PFSK-1 (cell line): ENCODE data around the gene ADGRL3.

Experiments used
- FOXP2 ChIP-seq: optimal IDR thresholded peaks from 2 replicates; pipeline ENCODE3; 2011; ENCODE audit warnings: borderline replicate concordance, control low read depth, inconsistent platforms; ENCODE audit not compliant: insufficient read depth; ENCODE audit errors: extremely low read length, extremely low read depth
- POLR2AphosphoS5 ChIP-seq: IDR thresholded peaks from 2 replicates; pipeline ENCODE4 v1.6.1; 2012; ENCODE audit warnings: low read depth, mild to moderate bottlenecking, control low read depth, low read length, moderate library complexity
- REST ChIP-seq, 2 experiments: IDR thresholded peaks; 2 replicates each; pipeline versions ENCODE4 v1.6.1 to v1.8.0; 2011 to 2012; ENCODE audit warnings: low read depth in 2 of 2, low read length in 2 of 2, control low read depth in 1 of 2, inconsistent platforms in 1 of 2, mild to moderate bottlenecking in 1 of 2, moderate library complexity in 1 of 2; ENCODE audit not compliant: insufficient read depth in 1 of 2
- SIN3A ChIP-seq: IDR thresholded peaks from 2 replicates; pipeline ENCODE4 v1.6.1; 2012; ENCODE audit warnings: mild to moderate bottlenecking, low read length, moderate library complexity, borderline replicate concordance; ENCODE audit not compliant: insufficient read depth
- TAF1 ChIP-seq: IDR thresholded peaks from 2 replicates; pipeline ENCODE4 v1.6.1; 2012; ENCODE audit warnings: low read length, control low read depth, borderline replicate concordance; ENCODE audit not compliant: insufficient read depth

GRCh38 chr4:61886131-61886530, 686.0 kb downstream of the ADGRL3 start:
- TF ChIP-seq REST (IDR thresholded peaks at IDR 0.05; ENCODE audit: insufficient read depth in 1 of 2, low read depth in 2 of 2, low read length in 2 of 2) (no peak), POLR2AphosphoS5 (no peak), SIN3A (no peak), TAF1 (no peak), FOXP2 (no peak)
